GM18858 (cell line): Measurements from ENCODE around the gene PTF1A.
A peak's percentile ranks its signal among the peaks of the same experiment; 100 is the strongest.

Experiments used
- ATAC-seq: cut with Tn5 transposase; IDR thresholded peaks from one replicate; pipeline ENCODE4 v1.9.1; 2021; ENCODE audit not compliant: unreplicated experiment

PTF1A gene

GRCh38 chr10:23191764-23192711, at the start of gene PTF1A:
Gene PTF1A (plus strand): TSS chr10:23192312. CDS start chr10:23192531, 219 bp downstream.
- no peak for ATAC-seq

GRCh38 chr10:23146258-23146657, 45.9 kb upstream of the PTF1A start:
- no peak for ATAC-seq

GRCh38 chr10:23147035-23147434, 45.1 kb upstream of the PTF1A start:
- no peak for ATAC-seq

GRCh38 chr10:23148214-23148613, 43.9 kb upstream of the PTF1A start:
- no peak for ATAC-seq

DNA sequence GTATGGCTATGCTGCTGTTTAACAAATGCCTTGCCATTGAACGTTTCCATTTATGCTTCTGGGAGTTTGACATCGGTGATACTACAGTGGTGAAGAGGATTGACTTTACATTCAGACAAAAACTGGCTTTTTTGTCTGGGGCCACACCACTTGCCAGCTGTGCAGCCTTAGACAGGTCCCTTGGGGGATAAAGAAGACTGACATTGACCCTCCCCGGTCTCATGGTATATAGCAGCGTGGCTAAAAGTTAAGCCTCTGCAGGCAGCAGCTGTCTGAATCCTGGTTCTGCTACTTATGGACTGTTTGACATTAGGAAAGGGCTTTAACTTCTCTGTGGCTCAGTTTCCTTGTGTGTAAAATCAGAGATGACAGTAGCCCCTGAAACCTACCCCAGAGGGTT, 42.0 kb upstream of the PTF1A start:
- no peak for ATAC-seq

- ATAC-seq = no peak
Measured at GRCh38 chr10:23150610-23151009, 41.5 kb upstream of the PTF1A start.

DNA sequence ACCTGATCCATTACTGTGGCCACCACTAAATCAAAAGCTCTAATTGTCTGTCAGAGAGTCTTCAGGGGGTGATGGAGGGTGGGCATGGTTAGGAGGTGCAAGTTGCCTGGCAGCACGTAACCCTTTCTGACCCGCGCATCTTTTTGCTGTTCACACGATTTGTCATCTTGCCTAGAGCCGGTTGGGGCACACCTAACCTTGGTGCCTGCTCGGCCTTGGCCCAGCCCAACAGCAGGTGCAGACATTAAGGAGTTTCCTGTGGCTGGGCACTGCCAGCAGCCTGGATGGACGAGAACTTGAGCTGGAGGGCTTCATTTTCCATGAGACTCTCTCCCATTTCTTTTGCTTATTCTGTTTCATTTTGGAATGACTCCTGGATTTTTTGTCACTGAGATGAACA, 41.0 kb upstream of the PTF1A start:
- ATAC-seq = no peak

DNA sequence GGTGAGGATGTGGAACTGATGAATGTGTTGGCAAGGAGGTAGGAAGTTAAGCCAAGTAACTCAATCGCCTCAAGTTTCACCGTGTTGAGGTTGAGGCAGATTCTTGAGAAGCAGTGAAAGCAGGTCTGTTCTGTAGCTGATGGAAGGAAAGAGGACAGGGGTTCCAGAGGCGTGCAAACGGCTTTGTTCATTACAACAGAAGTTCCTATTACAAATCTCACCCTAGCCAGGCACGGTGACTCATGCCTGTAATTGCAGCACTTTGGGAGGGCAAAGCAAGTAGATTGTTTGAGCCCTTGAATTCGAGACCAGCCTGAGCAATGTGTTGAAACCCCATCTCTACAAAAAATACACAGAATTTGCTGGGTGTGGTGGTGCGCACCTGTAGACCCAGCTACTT, 36.9 kb upstream of the PTF1A start:
- no peak for ATAC-seq

GRCh38 chr10:23156447-23157150, 35.5 kb upstream of the PTF1A start:
- no peak for ATAC-seq

GRCh38 chr10:23157239-23157681, 34.9 kb upstream of the PTF1A start:
- peak; percentile 48 for ATAC-seq

GRCh38 chr10:23157691-23158369, 34.3 kb upstream of the PTF1A start:
- ATAC-seq = no peak

GRCh38 chr10:23158370-23158769, 33.7 kb upstream of the PTF1A start:
- no peak for ATAC-seq

- no peak for ATAC-seq
Measured at GRCh38 chr10:23171232-23171876, 20.8 kb upstream of the PTF1A start.

DNA sequence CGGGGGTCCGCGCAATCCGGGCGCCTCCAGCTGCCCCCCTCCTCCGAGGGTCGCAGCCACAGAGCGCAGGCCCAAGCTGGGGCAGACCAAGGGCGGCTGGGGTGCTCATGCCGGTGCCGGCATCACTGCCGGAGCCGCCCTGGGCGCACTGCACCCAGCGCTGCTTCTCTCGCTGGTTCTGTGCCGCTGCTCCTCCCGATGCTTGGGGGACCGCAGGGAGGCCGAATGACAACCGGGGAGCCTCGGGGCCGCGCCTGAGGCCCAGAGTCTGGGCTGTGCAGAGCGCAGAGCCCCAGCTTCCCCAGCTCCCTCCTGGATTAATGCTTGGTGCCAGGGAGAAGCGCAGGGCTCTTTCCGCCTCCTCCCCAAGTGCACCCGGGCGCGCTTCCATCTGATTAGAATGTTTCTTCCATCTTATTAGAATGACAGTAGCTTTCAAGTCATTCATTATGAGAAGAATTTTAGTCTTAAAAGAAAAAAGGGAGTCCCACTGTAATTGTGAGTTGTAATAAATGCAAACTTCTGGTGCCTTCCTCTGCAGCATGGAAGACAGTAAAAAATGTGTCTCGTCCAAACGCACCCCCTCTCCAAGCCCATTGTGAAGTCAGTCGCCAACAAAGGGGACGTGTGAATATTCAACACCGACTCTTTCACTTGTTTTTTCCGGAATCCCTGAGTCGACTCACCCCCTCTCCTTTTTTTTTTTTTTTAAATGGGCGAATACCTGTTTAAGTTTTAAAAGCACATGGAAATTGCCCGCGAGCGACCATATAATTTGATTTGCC, 19.5 kb upstream of the PTF1A start:
- no peak for ATAC-seq

DNA sequence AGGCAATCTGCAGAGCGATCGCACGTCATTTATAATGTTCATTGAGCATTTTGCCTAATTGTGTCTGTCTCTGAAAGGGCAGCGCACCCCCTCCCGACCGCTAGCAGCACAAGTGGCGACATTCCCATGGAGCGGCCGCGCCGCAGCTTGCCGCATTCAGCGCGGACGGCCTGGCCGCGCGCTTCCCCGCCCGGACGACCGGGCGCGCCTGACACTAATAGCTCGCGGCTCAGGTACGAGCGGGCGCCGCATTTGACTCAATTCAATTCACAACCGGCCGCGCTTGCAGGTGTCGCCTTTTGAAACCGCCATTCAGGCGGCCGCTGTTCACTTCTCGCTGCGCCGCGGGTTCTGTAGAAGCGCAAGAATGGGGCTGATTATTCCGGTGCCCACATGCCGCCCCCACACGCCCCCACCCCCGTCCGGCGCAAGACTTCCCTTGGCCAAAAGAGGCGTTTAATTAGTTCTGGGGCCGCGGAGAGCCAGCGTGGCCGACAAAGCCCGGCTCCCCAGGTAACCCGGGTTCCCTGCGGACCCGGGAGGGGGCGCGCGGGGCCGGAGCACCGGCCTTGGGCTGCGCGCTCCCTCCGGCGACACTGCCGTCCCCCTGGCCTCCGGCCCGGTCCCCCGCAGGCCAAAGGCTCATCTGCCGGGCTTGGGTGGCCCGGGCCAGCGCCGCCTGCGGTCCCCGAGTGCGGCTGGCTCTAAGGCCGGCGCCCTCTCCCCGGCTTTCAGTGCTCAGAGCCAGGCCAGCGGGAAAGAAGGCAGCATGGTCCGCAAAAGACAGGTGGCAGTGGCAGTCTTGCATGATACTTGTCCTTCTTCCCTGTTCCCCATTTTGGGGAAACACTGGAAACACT, 18.7 kb upstream of the PTF1A start:
- ATAC-seq = no peak

DNA sequence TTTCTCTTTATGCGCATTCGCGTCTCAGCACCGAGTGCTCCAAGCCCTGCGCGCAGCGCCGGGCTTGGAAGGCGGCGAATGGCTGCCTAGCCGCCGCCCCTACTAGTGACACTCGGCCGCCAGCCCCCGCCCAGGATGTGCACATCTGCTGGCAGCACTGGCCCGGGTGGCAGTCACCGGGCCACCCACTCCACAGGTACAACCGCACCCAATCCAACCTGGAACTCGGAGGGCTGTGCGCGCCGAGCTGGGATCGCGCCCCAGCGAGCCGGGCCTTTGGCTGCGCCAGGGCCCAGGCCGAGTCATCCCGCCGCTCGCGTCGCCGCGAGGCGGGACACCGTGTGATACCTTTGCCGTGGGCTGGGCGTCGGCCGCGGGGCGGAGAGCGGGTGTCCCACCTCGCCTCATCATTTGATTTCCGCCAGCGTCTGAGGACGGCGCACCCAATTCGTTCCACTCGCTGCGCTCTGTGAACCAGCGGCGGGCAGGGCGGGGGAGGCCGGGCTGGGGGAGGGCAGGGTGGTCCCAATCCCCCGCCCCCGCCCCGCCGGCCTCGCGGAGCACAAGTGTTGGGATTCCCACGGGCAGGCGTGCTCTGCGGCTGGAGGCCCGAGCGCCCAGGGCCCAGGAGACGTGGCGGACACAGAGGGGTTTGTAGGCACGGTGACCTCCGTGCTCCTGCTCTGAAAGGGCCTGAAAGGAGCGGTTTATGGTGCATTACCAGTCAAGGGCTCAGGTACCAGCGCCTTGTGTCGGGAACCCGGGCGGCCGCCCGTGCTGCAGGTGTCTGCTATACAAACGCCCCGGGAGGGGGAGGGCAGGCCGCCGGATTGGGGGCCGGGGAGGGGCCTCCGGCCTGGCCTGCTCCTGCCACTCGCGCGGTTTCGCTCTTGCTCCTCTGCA, 17.8 kb upstream of the PTF1A start:
- ATAC-seq = no peak

DNA sequence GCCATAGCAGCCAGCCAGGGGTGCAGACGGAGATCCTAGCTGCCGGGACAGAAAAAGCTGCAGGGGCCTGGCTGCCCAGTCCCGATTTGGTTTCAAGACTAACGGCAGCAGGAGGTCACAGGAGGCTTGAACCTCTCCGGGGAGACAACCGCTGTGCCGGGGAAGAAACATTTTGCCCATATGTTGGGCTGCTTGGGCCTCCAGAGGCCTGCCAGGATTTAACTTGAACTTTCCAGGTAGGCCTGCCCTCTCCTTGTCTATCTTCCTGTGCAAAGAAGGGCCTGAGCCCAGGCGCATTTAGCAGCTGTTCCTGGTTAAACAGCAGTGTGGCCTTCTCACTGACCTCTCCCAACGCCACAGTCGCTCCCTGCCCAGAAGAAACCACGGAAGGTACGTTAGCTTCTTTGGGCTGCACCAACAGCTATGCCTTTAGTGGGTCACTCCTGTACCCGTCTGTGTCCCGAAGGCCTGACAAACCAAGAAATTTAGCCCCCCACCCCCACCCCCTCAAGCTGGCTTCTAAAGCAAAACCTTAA, 17.1 kb upstream of the PTF1A start:
- ATAC-seq = no peak

GRCh38 chr10:23186178-23186577, 5.9 kb upstream of the PTF1A start:
- no peak for ATAC-seq
